ENCODE data around the gene WWOX. TPM values are rescaled to one million over a fixed set of nuclear protein-coding genes. Genes with fewer than 3 reads are reported as not detected.

The WWOX gene
- total RNA-seq, 1 donor from 2014 or later, result 7.3 TPM

GRCh38 chr16:78377312-78377711 is 277.9 kb downstream of the WWOX start:
- Histone ChIP-seq H3K4me3 (ENCODE audit: insufficient read depth, low read depth, low read length) (no peak overlapping the region), H3K4me1 (ENCODE audit: insufficient read depth, low read length) (no peaks in the 10 kb centered on the region), H3K4me2 (ENCODE audit: low read length) (no peak overlapping the region), H2AFZ (ENCODE audit: low read depth, low read length) (no peak overlapping the region), H3K9me3 (ENCODE audit: insufficient read depth, low read depth, low read length) (no peaks in the 10 kb centered on the region), H3K36me3 (ENCODE audit: insufficient read depth, low read length) (no peaks in the 10 kb centered on the region), H3K9ac (ENCODE audit: low read length) (no peak overlapping the region), H3K27ac (ENCODE audit: low read depth, low read length) (no peak overlapping the region), H3K27me3 (ENCODE audit: insufficient read depth, low read length) (no peaks in the 10 kb centered on the region), H3K79me2 (ENCODE audit: insufficient read depth, low read length) (no peaks in the 10 kb centered on the region), H4K20me1 (ENCODE audit: insufficient read depth, low read length) (no peaks in the 10 kb centered on the region)
- Mint-ChIP-seq H3K36me3 (ENCODE audit: low read depth, unreplicated experiment) (no peaks in the 10 kb centered on the region), H3K27ac (ENCODE audit: unreplicated experiment) (no peak overlapping the region), H3K4me1 (ENCODE audit: low read depth, unreplicated experiment) (no peaks in the 10 kb centered on the region), H3K27me3 (ENCODE audit: low read depth, unreplicated experiment) (peaks cover 2% of the 10 kb centered on the region), H3K4me3 (ENCODE audit: unreplicated experiment) (no peak overlapping the region), H3K9me3 (ENCODE audit: unreplicated experiment) (peaks cover 2% of the 10 kb centered on the region)
- TF ChIP-seq, protein P1, sequence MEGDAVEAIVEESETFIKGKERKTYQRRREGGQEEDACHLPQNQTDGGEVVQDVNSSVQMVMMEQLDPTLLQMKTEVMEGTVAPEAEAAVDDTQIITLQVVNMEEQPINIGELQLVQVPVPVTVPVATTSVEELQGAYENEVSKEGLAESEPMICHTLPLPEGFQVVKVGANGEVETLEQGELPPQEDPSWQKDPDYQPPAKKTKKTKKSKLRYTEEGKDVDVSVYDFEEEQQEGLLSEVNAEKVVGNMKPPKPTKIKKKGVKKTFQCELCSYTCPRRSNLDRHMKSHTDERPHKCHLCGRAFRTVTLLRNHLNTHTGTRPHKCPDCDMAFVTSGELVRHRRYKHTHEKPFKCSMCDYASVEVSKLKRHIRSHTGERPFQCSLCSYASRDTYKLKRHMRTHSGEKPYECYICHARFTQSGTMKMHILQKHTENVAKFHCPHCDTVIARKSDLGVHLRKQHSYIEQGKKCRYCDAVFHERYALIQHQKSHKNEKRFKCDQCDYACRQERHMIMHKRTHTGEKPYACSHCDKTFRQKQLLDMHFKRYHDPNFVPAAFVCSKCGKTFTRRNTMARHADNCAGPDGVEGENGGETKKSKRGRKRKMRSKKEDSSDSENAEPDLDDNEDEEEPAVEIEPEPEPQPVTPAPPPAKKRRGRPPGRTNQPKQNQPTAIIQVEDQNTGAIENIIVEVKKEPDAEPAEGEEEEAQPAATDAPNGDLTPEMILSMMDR (IDR thresholded peaks at IDR 0.05; ENCODE audit: insufficient read depth, low read depth, low read length), result no peak
- no peak for TF ChIP-seq EZH2 (IDR thresholded peaks at IDR 0.05; ENCODE audit: insufficient read depth, low read length)
- no peak for DNase-seq (ENCODE audit: low read depth)
- FAIRE-seq, result no peak

- Mint-ChIP-seq H3K9me3 (ENCODE audit: unreplicated experiment) (peaks cover 2% of the 10 kb centered on the region), H3K27ac (ENCODE audit: unreplicated experiment) (no peak overlapping the region), H3K27me3 (ENCODE audit: low read depth, unreplicated experiment) (peaks cover 4% of the 10 kb centered on the region), H3K4me1 (ENCODE audit: low read depth, unreplicated experiment) (no peaks in the 10 kb centered on the region), H3K36me3 (ENCODE audit: low read depth, unreplicated experiment) (no peaks in the 10 kb centered on the region), H3K4me3 (ENCODE audit: unreplicated experiment) (no peak overlapping the region)
- H3K4me1 ChIP-seq (ENCODE audit: insufficient read depth, low read length), result no peaks in the 10 kb centered on the region
- H3K27me3 ChIP-seq (ENCODE audit: insufficient read depth, low read length), result no peaks in the 10 kb centered on the region
- no peak overlapping the region for H3K4me2 ChIP-seq (ENCODE audit: low read length)
- H3K9ac ChIP-seq (ENCODE audit: low read length), result no peak overlapping the region
- H3K9me3 ChIP-seq (ENCODE audit: insufficient read depth, low read depth, low read length), result no peaks in the 10 kb centered on the region
- H2AFZ ChIP-seq (ENCODE audit: low read depth, low read length), result no peak overlapping the region
- H3K36me3 ChIP-seq (ENCODE audit: insufficient read depth, low read length), result no peaks in the 10 kb centered on the region
- FAIRE-seq (no peak), DNase-seq (ENCODE audit: low read depth) (no peak)
- no peak overlapping the region for H3K4me3 ChIP-seq (ENCODE audit: insufficient read depth, low read depth, low read length)
- no peaks in the 10 kb centered on the region for H4K20me1 ChIP-seq (ENCODE audit: insufficient read depth, low read length)
- no peaks in the 10 kb centered on the region for H3K79me2 ChIP-seq (ENCODE audit: insufficient read depth, low read length)
- TF ChIP-seq, protein P1 (IDR thresholded peaks at IDR 0.05; ENCODE audit: insufficient read depth, low read depth, low read length), result no peak
- TF ChIP-seq EZH2 (IDR thresholded peaks at IDR 0.05; ENCODE audit: insufficient read depth, low read length), result no peak
- no peak overlapping the region for H3K27ac ChIP-seq (ENCODE audit: low read depth, low read length)
Observed at GRCh38 chr16:78381060-78381459, 281.6 kb downstream of the WWOX start.

DNA sequence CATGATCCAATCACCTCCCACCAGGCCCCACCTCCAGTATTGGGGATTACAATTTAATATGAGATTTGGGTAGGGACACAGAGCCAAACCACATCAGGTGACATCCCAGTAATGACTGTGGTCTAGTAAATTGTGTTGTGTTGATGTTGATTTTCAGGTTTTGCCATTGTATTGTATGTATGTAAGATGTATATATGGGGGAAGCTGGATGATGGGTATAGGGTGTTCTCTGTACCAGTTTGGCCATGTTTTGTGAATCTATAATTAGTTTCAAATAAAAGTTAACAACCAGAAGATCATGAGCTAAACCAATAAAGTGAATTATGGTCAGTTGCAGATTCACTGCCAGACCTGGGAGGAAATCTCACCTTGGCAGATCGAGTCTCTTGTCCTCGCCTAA is 283.7 kb downstream of the WWOX start:
- TF ChIP-seq, protein P1 (IDR thresholded peaks at IDR 0.05; ENCODE audit: insufficient read depth, low read depth, low read length), result no peak
- TF ChIP-seq EZH2 (IDR thresholded peaks at IDR 0.05; ENCODE audit: insufficient read depth, low read length), result no peak
- Histone ChIP-seq H3K27ac (ENCODE audit: low read depth, low read length) (no peak overlapping the region), H4K20me1 (ENCODE audit: insufficient read depth, low read length) (no peaks in the 10 kb centered on the region), H3K4me3 (ENCODE audit: insufficient read depth, low read depth, low read length) (no peak overlapping the region), H3K9ac (ENCODE audit: low read length) (no peak overlapping the region), H2AFZ (ENCODE audit: low read depth, low read length) (no peak overlapping the region), H3K27me3 (ENCODE audit: insufficient read depth, low read length) (no peaks in the 10 kb centered on the region), H3K9me3 (ENCODE audit: insufficient read depth, low read depth, low read length) (no peaks in the 10 kb centered on the region), H3K4me2 (ENCODE audit: low read length) (no peak overlapping the region), H3K36me3 (ENCODE audit: insufficient read depth, low read length) (no peaks in the 10 kb centered on the region), H3K4me1 (ENCODE audit: insufficient read depth, low read length) (no peaks in the 10 kb centered on the region), H3K79me2 (ENCODE audit: insufficient read depth, low read length) (no peaks in the 10 kb centered on the region)
- H3K27me3 Mint-ChIP-seq (ENCODE audit: low read depth, unreplicated experiment), result peaks cover 4% of the 10 kb centered on the region
- H3K4me1 Mint-ChIP-seq (ENCODE audit: low read depth, unreplicated experiment), result no peaks in the 10 kb centered on the region
- H3K27ac Mint-ChIP-seq (ENCODE audit: unreplicated experiment), result no peak overlapping the region
- FAIRE-seq (no peak), DNase-seq (ENCODE audit: low read depth) (no peak)
- H3K9me3 Mint-ChIP-seq (ENCODE audit: unreplicated experiment), result peaks cover 2% of the 10 kb centered on the region
- H3K4me3 Mint-ChIP-seq (ENCODE audit: unreplicated experiment), result no peak overlapping the region
- no peaks in the 10 kb centered on the region for H3K36me3 Mint-ChIP-seq (ENCODE audit: low read depth, unreplicated experiment)
